ENCODE measurements around the gene FRMD4A.

DNA sequence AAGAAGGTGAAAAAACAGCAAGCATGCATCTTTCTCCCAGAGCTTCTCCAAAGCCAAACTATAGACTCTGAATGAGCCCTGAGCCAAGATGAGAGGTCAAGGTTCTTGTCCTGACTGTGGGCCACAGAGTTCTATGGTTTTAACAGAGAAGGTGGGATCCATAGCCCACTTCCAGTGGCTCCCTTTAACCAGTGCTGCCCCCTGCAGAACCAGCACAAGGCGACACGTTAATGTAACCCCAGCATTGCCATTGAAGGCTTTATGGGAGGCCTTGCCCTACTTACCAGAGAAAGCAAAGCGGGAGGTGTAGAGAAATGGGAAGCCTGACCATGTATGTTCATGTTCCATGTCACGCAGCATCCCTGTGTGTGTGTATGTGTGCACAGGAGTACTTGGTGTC, 500.3 kb downstream of the FRMD4A start:
- TF ChIP-seq, protein P1, sequence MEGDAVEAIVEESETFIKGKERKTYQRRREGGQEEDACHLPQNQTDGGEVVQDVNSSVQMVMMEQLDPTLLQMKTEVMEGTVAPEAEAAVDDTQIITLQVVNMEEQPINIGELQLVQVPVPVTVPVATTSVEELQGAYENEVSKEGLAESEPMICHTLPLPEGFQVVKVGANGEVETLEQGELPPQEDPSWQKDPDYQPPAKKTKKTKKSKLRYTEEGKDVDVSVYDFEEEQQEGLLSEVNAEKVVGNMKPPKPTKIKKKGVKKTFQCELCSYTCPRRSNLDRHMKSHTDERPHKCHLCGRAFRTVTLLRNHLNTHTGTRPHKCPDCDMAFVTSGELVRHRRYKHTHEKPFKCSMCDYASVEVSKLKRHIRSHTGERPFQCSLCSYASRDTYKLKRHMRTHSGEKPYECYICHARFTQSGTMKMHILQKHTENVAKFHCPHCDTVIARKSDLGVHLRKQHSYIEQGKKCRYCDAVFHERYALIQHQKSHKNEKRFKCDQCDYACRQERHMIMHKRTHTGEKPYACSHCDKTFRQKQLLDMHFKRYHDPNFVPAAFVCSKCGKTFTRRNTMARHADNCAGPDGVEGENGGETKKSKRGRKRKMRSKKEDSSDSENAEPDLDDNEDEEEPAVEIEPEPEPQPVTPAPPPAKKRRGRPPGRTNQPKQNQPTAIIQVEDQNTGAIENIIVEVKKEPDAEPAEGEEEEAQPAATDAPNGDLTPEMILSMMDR (IDR thresholded peaks at IDR 0.05): no peak
- no peak for TF ChIP-seq POLR2A (IDR thresholded peaks at IDR 0.05)
